A673 (cell line): ENCODE data around the gene ANKRD55.

Experiments
- CTCF ChIP-seq: fragments of 300-800, 200-600 bp; sonication (generic); conservative IDR thresholded peaks from 2 replicates; pipeline ENCODE4 v1.5.1; 2017; ENCODE audit warnings: low read depth, mild to moderate bottlenecking, antibody characterized with exemption, low read length, moderate library complexity, mixed read lengths
- EZH2 ChIP-seq: fragments of 200-600 bp; sonication (generic); IDR thresholded peaks from 2 replicates; pipeline ENCODE4 v1.6.1; 2017; ENCODE audit warnings: borderline replicate concordance, low read depth, mild to moderate bottlenecking, mixed read lengths, antibody characterized with exemption, low read length; ENCODE audit not compliant: poor library complexity, severe bottlenecking

DNA sequence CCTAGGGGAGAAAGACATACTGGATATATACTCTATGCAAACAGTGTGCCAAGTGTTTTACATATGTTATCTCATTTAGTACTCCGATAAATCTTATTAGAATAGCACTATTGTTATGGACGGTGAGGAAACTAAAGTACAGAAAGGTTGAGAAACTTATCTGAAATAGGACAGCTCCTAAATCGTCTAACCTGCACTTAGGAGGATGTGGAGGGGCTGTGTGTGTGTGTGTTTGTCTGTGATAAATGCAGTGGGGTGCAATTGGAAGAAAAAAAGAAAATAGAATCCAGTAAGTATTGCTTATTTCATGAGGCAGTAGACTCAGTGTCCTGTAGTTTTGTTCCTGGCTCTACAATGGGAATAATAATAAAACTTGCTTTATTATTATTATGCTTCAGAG is 131.9 kb downstream of the ANKRD55 start:
- TF ChIP-seq EZH2 (no peak), CTCF (no peak)
